Neural progenitor cell (in vitro differentiated cells): ENCODE results near the gene FAM89B. TPM values are rescaled to one million over a fixed set of nuclear protein-coding genes. Genes with fewer than 3 reads are reported as not detected.

Experiments
- DNase-seq: peaks from one replicate; pipeline ENCODE4 v3.0.0-alpha.2; 2016; ENCODE audit warnings: low spot score
- H2AFZ ChIP-seq: fragments of 200-600 bp; sonication (generic); replicated peaks from 2 replicates; pipeline ENCODE4 v1.6.1; 2016; ENCODE audit warnings: antibody characterized with exemption
- H3F3A ChIP-seq: fragments of 200-600 bp; sonication (generic); 2 replicates; pipeline ENCODE4 v1.6.1; 2016; ENCODE audit warnings: antibody characterized with exemption, low read depth
- H3K27ac ChIP-seq: fragments of 200-600 bp; sonication (generic); 2 replicates; pipeline ENCODE4 v1.5.1; 2016; ENCODE audit warnings: mild to moderate bottlenecking
- H3K27me3 ChIP-seq: fragments of 200-600 bp; sonication (generic); 2 replicates; pipeline ENCODE4 v1.6.1; 2016; ENCODE audit warnings: mild to moderate bottlenecking, moderate library complexity
- H3K36me3 ChIP-seq: fragments of 200-600 bp; sonication (generic); 2 replicates; pipeline ENCODE4 v1.5.1; 2016
- H3K4me1 ChIP-seq: fragments of 200-600 bp; sonication (generic); 2 replicates; pipeline ENCODE4 v1.6.1; 2016; ENCODE audit warnings: mixed run types
- H3K4me2 ChIP-seq: fragments of 200-600 bp; sonication (generic); 2 replicates; pipeline ENCODE4 v1.6.1; 2016
- H3K4me3 ChIP-seq: fragments of 200-600 bp; sonication (generic); 2 replicates; pipeline ENCODE4 v1.5.1; 2016
- H3K79me2 ChIP-seq: fragments of 200-600 bp; sonication (generic); 2 replicates; pipeline ENCODE4 v1.6.1; 2016; ENCODE audit warnings: low read depth
- H3K9ac ChIP-seq: fragments of 200-600 bp; sonication (generic); 2 replicates; pipeline ENCODE4 v1.6.1; 2016
- H3K9me3 ChIP-seq: fragments of 200-600 bp; sonication (generic); 2 replicates; pipeline ENCODE4 v1.5.1; 2016; ENCODE audit warnings: low read depth
- H4K20me1 ChIP-seq: fragments of 200-600 bp; sonication (generic); 2 replicates; pipeline ENCODE4 v1.6.1; 2016; ENCODE audit warnings: low read depth
- H3K27ac Mint-ChIP-seq: 3 replicates; pipeline ENCODE4 v1.8.0; 2021; ENCODE audit warnings: mixed read lengths
- H3K27me3 Mint-ChIP-seq: 2 replicates; pipeline ENCODE4 v1.8.0; 2022; ENCODE audit warnings: low read depth, mild to moderate bottlenecking, inconsistent platforms, moderate library complexity, mixed read lengths; ENCODE audit not compliant: insufficient read depth
- H3K36me3 Mint-ChIP-seq: 3 replicates; pipeline ENCODE4 v1.8.0; 2021; ENCODE audit warnings: mixed read lengths
- H3K4me1 Mint-ChIP-seq: 3 replicates; pipeline ENCODE4 v1.8.0; 2021; ENCODE audit warnings: mixed read lengths
- H3K4me3 Mint-ChIP-seq: 3 replicates; pipeline ENCODE4 v1.8.0; 2021; ENCODE audit warnings: mild to moderate bottlenecking, moderate library complexity, mixed read lengths
- H3K9me3 Mint-ChIP-seq: 3 replicates; pipeline ENCODE4 v1.8.0; 2020; ENCODE audit warnings: mixed read lengths
- CTCF ChIP-seq: fragments of 200-600 bp; sonication (generic); IDR thresholded peaks from 2 replicates; pipeline ENCODE4 v1.5.1; 2017; ENCODE audit warnings: antibody characterized with exemption, mild to moderate bottlenecking
- EZH2 ChIP-seq: fragments of 200-600 bp; sonication (generic); IDR thresholded peaks from 2 replicates; pipeline ENCODE4 v1.6.1; 2017; ENCODE audit warnings: antibody characterized with exemption, mild to moderate bottlenecking, moderate library complexity
- EZH2phosphoT487 ChIP-seq: fragments of 200-600 bp; sonication (generic); IDR thresholded peaks from 2 replicates; pipeline ENCODE4 v1.6.1; 2017; ENCODE audit warnings: antibody characterized with exemption
- total RNA-seq: library from RNA; depleted of rRNA; stranded (reverse); fragments of >200 nt; gene quantifications from 2 replicates; pipeline ENCODE4 v1.2.3, GENCODE V29; 2015; ENCODE audit warnings: low replicate concordance

FAM89B gene
- total RNA-seq, 1 donor from 2014 or later, result 11.7 TPM

- Histone ChIP-seq H3K4me1 (peaks cover 22% of the 10 kb centered on the region), H3K4me3 (peak overlapping the region; percentile 93), H3K27me3 (peaks cover 6% of the 10 kb centered on the region), H3K79me2 (peaks cover 40% of the 10 kb centered on the region), H4K20me1 (peaks cover 32% of the 10 kb centered on the region), H3K27ac (peak overlapping the region; percentile 76), H3K36me3 (no peaks in the 10 kb centered on the region), H3K9me3 (no peaks in the 10 kb centered on the region), H3K4me2 (peak overlapping the region; percentile 97), H3K9ac (peak overlapping the region; percentile 71), H3F3A (peaks cover 50% of the 10 kb centered on the region), H2AFZ (peak overlapping the region; percentile 69)
- Mint-ChIP-seq H3K9me3 (no peaks in the 10 kb centered on the region), H3K27me3 (peaks cover 11% of the 10 kb centered on the region), H3K4me1 (peaks cover 45% of the 10 kb centered on the region), H3K4me3 (peak overlapping the region; percentile 90), H3K36me3 (peaks cover 5% of the 10 kb centered on the region), H3K27ac (peak overlapping the region; percentile 44)
- TF ChIP-seq EZH2 (no peak), EZH2phosphoT487 (no peak), CTCF (no peak)
- no peak for DNase-seq
These were observed 3.0 kb upstream of the FAM89B start for GRCh38 chr11:65569164-65569972.

GRCh38 chr11:65569973-65570918, 2.1 kb upstream of the FAM89B start, which contains the start of gene ZNRD2:
Gene ZNRD2 (plus strand): TSS chr11:65570477. CDS start chr11:65570492, 15 bp downstream.
- Mint-ChIP-seq H3K36me3 (peaks cover 11% of the 10 kb centered on the region), H3K4me1 (peaks cover 52% of the 10 kb centered on the region), H3K27me3 (peaks cover 15% of the 10 kb centered on the region), H3K4me3 (peak within 1 kb of the TSS; percentile 90), H3K9me3 (no peaks in the 10 kb centered on the region), H3K27ac (peak within 1 kb of the TSS; percentile 44)
- Histone ChIP-seq H3K27ac (peak within 1 kb of the TSS; percentile 76), H3F3A (peaks cover 59% of the 10 kb centered on the region), H3K27me3 (peaks cover 15% of the 10 kb centered on the region), H3K79me2 (peaks cover 40% of the 10 kb centered on the region), H3K9ac (peak within 1 kb of the TSS; percentile 71), H3K36me3 (no peaks in the 10 kb centered on the region), H2AFZ (peak within 1 kb of the TSS; percentile 69), H4K20me1 (peaks cover 41% of the 10 kb centered on the region), H3K4me2 (peak within 1 kb of the TSS; percentile 97), H3K9me3 (no peaks in the 10 kb centered on the region), H3K4me1 (peaks cover 23% of the 10 kb centered on the region), H3K4me3 (peak within 1 kb of the TSS; percentile 93)
- peak; percentile 99 for DNase-seq
- TF ChIP-seq EZH2 (no peak), EZH2phosphoT487 (no peak), CTCF (peak; percentile 74)

- no peak for DNase-seq
- Histone ChIP-seq H3K36me3 (no peaks in the 10 kb centered on the region), H4K20me1 (peaks cover 48% of the 10 kb centered on the region), H3K4me2 (peak overlapping the region; percentile 97), H3K9ac (no peak overlapping the region), H3K4me1 (peaks cover 27% of the 10 kb centered on the region), H3K27ac (no peak overlapping the region), H3K9me3 (no peaks in the 10 kb centered on the region), H3K79me2 (peaks cover 40% of the 10 kb centered on the region), H3K27me3 (peaks cover 27% of the 10 kb centered on the region), H3F3A (peaks cover 67% of the 10 kb centered on the region), H3K4me3 (peak overlapping the region; percentile 93), H2AFZ (no peak overlapping the region)
- peaks cover 22% of the 10 kb centered on the region for H3K27me3 Mint-ChIP-seq
- H3K9me3 Mint-ChIP-seq, result no peaks in the 10 kb centered on the region
- peaks cover 56% of the 10 kb centered on the region for H3K4me1 Mint-ChIP-seq
- no peak overlapping the region for H3K27ac Mint-ChIP-seq
- TF ChIP-seq CTCF (no peak), EZH2 (no peak), EZH2phosphoT487 (no peak)
- peak overlapping the region; percentile 90 for H3K4me3 Mint-ChIP-seq
- H3K36me3 Mint-ChIP-seq, result peaks cover 13% of the 10 kb centered on the region
These were observed 918 bp upstream of the FAM89B start for GRCh38 chr11:65571420-65571819.
